Activated CD8-positive, alpha-beta memory T cell treated with anti-CD3 and anti-CD28 coated beads for 36 hours (primary cell): ENCODE results near the gene NCCRP1. TPM values are rescaled to one million over a fixed set of nuclear protein-coding genes. Genes with fewer than 3 reads are reported as not detected.
"Not testable (repeated sequence)": the region's sequence is repeated elsewhere in the genome, so short reads cannot be mapped to it uniquely, and the experiment has no call there.

ENCODE experiments used
- CTCF ChIA-PET: fragments of 350-600 bp; sonication (Branson Sonifier 250); formaldehyde crosslinking; loops from one replicate; lab custom pipeline; 2021; ENCODE audit warnings: antibody characterized with exemption; lab: Charles Lee
- POLR2A ChIA-PET: fragments of 350-600 bp; sonication (Branson Sonifier 250); formaldehyde crosslinking; loops from one replicate; lab custom pipeline; 2021; ENCODE audit warnings: antibody characterized with exemption; lab: Charles Lee
- total RNA-seq, 2 experiments: library from RNA; stranded (reverse); gene quantifications; one replicate each; pipeline ENCODE4 v1.2.3, GENCODE V29; 2021

The NCCRP1 gene
- total RNA-seq, 2 experiments from 2014 or later = not detected

DNA sequence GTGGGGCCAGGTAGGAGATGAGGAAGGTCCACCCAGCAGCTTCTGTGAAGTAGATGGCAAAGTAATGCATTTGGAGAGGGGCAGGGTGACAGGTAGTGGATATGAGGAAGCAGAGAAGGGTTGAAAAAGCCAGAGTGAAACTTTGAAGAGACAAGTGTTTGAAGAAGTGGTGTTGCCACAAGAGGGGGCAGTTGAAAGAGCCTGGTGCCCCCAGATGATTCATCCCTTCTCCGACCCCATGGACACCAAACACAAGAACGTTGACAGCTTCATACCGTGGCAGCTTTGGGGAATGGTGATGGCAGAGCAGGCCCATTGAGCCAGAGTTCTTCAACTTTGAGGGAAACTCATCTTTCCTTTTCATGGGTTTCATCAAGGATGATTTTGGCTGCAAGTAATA lies 28.1 kb downstream of the NCCRP1 start:
- ChIA-PET POLR2A (no interaction called here), CTCF (no interaction called here)

DNA sequence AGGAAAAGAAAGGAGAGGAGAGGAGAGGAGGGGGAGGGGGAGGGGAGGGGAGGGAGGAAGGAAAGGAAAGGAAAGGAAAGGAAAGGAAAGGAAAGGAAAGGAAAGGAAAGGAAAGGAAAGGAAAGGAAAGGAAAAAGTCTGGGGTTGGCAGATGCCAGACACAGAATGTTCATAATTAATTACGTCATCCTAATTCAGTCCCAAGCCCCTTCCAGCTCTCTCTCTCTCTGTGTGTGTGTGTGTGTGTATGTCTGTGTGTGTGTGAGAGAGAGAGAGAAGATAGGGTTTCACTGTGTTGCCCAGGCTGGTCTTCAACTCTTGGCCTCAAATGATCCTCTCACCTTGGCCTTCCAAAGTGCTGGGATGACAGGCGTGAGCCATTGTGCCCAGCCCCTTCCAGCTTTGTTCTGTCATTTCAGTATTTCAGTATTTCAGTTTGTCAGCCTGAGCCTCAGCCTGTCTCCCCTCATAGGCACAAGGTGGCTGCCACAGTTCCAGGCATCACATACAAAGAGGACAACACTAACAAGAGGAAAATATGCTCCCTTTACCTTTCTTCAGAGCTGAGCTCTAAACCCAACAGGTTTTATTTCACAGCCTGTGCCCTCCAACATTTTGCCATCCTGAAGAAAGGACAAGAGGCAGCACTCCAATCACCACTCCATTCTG lies 33.5 kb downstream of the NCCRP1 start:
- POLR2A ChIA-PET = no interaction called here
- CTCF ChIA-PET = no interaction called here

DNA sequence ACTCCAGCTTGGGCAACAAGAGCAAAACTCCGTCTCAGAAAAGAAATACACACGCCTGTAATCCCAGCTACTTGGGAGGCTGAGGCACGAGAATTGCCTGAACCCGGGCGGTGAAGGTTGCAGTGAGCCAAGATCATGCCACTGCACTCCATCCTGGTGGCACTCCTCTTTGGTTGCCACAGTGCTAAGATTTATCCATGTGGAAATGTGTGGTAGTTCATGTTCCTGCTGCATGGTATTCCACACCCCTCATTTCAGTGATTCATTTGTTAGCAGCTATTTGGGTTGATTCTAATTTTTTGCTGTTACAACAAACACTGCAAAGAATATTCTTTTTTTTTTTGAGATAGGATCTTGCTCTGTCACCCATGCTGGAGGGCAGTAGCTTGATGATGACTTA lies 35.9 kb downstream of the NCCRP1 start:
- POLR2A ChIA-PET = no interaction called here
- CTCF ChIA-PET = no interaction called here

DNA sequence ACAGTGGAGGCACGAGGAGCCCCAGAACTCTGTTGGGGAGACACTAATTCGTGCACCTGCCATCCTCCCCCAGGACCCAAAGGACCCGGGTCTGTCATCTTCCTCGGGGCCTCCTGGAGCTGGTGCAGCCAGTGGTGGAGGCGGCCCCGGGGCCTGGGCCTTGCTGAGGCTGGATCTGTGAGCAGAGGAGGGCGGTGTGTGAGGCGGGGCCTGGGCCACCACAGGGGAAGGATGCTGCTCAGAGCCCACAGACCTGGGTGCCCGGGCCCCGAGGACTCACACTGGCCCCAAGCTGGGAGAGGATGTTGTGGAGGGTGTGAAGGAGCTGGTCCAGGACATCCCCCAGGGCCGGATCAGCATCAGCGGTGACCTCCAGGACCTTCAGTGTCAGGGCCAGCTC lies 39.8 kb downstream of the NCCRP1 start:
- ChIA-PET POLR2A (no interaction called here), CTCF (no interaction called here)

DNA sequence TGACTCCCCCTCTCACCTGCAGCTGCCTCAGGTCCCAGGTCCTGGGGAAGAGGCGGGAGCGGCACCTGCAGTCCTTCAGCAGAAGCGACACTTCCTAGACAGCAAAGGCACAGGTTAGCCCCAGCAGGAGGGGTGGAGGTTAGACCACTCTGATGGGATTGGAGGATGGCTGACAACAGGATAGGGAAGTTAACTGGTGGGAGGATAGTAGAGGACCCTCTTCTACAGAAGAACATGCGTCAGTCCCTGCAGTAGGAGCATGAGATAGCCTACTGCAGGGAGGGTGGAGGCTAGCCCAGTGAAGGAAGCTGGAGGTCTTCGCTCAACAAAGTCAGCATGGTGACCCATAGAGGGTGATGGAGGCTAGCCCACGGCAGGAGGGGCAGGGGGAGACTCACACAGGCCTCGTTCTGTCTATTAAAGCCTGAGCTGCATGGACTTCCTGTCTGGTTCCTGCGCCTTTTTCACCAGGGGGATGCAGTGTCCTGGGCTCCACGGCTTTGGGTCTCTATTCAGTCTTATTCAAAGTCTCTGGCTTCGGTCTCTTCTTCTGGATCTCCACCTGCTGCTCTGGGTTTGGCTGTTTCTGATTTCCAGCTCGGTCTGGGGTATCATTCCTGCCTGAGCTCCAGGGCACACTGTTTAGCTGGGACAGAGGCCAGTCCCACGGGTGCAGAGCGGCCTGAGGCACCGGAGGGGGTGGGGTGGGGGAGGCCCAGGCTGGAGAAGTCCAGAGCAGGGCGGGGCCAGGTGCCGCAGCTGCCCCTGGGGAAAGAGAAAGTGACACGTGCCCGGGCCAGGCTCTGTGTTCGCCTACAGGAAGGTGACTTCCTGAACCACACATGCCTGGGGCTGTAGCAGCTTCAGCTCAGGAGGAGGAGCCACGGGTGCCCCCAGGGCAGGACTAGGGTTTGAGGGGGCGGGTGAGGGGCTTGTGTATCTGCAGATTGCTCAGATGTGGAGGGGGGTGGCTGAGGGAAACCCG lies 40.7 kb downstream of the NCCRP1 start:
- ChIA-PET POLR2A (interaction anchor here (0.6 kb wide), 1 partner anchor 85 kb away, joined by 4 read pairs; no protein-coding TSS in a partner anchor), CTCF (interaction anchor here (1.1 kb wide), 1 partner anchor 26 kb away, joined by 3 read pairs; no protein-coding TSS in a partner anchor)

DNA sequence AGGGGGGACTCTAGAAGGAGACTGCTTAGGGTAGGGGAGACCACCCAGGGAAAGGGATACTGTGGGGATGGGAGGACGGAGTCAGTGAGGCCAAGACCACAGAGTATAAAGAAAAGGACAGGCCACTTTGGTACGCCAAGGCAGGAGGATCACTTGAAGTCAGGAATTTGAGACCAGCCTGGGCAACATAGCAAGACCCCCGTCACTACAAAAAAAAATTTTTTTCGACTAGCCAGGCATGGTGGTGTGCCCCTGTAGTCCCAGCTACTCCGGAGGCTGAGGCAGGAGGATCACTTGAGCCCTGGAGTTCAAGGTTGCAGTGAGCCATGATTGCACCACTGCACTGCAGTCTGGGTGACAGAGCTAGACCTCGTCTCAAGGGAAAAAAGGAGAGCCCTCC lies 41.4 kb downstream of the NCCRP1 start:
- POLR2A ChIA-PET = no interaction called here
- CTCF ChIA-PET = no interaction called here

DNA sequence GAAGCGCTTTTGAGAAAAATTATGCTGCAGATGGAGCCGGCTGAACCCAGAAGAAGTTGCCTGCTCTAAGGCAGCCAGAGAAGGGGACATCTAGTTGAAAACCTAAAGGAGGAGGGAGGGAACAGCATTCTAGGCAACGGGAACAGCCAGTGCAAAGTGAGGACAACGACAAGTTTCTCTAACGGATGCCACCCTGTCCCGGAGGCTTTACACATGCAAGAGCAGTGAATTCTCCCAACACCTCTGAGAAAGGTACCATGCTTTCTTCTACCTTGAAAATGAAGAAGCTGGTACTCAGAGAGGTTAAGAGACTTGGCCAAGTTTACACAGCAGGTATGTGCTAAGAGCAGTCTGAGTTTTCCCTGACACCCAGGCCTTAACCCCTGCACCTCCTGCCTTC lies 42.2 kb downstream of the NCCRP1 start:
- ChIA-PET CTCF (interaction anchor here (0.6 kb wide), 1 partner anchor 617 kb away, joined by 3 read pairs; no protein-coding TSS in a partner anchor), POLR2A (no interaction called here)

DNA sequence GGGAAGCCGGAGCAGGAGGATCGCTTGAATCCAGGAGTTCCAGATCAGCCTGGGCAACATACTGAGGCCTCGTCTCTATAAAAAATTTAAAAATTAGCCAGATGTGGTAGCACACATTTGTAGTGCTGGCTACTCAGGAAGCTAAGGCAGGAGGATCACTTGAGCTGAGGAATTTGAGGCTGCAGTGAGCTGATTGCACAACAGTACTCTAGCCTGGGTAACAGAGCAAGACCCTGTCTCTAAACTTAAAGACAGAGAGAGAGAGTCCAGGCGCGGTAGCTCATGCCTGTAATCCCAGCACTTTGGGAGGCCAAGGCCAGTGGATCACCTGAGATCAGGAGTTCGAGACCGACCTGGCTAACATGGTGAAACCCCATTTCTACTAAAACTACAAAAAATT lies 43.7 kb downstream of the NCCRP1 start:
- CTCF ChIA-PET = no interaction called here
- POLR2A ChIA-PET = no interaction called here

DNA sequence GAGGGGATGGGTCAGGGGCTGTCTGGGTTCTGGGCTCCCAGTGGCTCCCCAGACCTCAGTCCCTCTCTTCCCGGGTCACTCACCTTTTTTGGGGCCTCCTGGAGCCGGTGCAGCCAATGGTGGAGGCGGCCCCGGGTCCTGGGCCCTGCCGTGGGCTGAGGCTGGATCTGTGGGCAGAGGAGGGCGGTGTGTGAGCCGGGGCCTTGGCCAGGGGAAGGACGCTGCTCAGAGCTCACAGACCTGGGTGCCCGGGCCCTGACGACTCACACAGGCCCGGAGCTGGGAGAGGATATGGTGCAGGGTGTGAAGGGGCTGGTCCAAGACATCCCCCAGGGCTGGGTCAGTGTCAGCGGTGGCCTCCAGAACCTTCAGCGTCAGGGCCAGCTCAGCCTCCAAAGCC lies 47.0 kb downstream of the NCCRP1 start:
- CTCF ChIA-PET, POLR2A ChIA-PET: not testable (repeated sequence)

DNA sequence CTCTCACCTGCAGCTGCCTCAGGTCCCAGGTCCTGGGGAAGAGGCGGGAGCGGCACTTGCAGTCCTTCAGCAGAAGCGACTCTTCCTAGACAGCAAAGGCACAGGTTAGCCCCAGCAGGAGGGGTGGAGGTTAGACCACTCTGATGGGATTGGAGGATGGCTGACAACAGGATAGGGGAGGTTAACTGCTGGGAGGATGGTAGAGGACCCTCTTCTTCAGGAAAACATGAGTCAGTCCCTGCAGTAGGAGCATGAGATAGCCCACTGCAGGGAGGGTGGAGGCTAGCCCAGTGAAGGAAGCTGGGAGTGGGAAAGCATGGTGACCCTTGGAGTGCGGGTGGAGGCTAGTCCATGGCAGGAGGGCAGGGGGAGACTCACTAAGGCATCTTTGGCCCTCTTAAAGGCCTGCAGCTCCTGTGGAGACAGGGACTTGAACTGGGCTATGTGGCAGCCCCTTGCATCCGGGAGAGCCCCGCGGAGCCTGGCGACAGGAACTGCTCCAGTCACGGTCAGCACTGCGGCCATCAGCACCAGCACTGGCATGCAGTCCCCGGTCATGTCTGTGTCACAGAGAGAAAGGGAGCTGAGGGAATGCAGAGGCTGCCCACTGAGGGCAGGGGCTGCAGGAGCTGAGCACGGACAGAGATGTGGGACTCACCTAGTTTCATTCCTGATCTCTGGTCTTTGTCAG lies 47.8 kb downstream of the NCCRP1 start, which contains the start of gene IFNL3:
IFNL3 (minus strand) TSS at position 597 of the 691 bp plus-strand sequence; CDS start at position 558, 39 bp downstream.
- CTCF ChIA-PET, POLR2A ChIA-PET: not testable (repeated sequence)

DNA sequence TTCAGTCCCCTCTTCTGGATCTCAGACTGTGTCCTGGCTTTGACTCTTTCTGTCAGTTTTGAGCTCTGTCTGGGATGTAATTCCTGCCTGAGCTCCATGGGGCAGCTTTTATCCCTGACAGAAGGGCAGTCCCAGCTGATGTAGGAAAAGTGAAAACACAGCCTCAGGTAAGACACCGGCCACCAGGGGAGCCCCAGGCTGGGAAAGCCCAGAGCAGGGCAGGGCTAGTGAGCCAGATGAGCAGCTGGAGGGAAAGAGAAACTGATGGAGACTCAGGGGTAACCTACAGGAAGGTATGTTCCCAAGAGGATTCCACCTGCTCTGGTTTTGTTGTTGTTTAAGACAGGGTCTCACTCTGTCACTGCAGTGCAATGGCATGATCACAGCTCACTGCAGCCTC lies 48.4 kb downstream of the NCCRP1 start:
- POLR2A ChIA-PET, CTCF ChIA-PET: not testable (repeated sequence)

DNA sequence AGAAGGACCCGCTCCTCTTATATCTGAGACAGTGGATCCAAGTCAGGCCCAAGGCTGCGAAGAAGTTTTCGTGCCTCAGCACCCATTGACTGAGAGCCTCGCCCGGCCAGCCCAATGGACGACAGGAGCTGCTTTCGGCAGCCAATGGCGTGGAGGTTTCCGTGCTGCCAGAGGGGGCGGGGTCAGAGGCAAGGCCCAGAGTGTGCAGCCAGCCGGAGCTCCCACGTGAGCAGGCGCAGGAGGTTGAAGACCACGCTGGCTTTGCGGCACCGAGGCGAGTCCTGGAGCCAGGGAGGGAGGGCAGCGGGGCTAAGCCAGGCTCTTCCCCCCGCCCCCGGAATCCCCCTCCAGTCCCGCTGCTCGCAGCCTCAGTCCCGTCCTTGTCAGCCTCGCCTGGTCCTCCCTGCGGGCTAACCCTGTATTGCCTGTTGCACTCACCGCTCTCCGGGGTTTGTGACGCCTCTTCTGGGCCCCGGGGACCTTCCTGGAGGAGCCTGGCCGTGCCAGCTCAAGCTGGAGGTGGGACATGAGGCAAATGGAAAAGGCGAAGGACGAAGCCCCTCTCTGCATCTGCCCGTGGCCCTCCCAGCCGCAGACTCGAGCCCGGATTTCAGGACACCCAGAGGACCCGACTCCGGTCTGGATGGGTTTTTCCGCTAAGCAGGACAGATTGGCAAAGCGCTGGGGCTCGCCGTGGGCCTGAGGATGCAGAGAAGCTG lies 50.3 kb downstream of the NCCRP1 start:
- POLR2A ChIA-PET = no interaction called here
- CTCF ChIA-PET = interaction anchor here (0.6 kb wide), 1 partner anchor 65 kb away, joined by 3 read pairs; no protein-coding TSS in a partner anchor

DNA sequence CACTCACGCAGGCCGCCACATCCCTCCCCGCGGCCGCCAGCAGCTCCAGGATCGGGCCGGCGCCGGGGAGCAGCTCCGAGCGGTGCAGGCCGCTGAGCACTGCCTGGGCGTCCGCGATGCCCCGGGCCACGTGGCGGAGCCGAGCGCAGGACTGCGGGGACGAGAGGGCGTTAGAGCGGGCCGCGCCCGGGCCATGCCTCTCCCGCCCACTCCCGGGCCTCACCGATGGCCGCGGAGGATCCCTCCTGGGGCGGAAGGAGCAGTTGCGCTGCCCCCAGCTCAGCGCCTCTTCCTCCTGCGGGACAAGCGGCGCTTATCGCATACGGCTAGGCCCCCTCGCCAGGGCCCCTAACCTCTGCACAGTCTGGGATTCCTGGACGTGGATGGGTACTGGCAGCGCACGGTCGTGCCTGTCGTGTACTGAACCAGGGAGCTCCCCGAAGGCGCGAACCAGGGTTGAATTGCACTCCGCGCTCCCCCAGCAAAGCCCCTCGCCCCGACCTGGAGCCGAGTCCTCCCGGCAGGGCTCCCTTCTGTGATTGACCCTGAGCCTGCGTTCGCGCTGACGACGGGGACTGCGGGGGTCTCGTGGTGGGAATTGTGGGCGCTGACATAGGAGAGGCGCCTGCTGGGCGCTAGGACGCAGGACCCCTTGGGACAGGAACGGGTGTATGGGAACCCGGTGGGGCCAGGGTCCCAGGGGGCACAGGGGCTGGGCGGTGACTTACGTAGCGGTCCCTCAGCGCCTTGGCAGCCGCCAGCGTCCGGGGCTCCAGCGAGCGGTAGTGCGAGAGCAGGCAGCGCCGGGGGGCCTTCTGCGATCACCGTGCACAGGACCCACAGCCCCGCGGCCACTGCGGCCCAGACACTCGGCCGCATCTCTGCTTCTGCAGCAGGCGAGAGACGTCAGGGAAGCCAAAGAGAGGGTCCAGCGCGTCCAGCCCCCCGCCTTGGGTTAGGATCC lies 51.2 kb downstream of the NCCRP1 start:
- ChIA-PET POLR2A (no interaction called here), CTCF (interaction anchor here (0.6 kb wide), 1 partner anchor 64 kb away, joined by 3 read pairs; no protein-coding TSS in a partner anchor)

DNA sequence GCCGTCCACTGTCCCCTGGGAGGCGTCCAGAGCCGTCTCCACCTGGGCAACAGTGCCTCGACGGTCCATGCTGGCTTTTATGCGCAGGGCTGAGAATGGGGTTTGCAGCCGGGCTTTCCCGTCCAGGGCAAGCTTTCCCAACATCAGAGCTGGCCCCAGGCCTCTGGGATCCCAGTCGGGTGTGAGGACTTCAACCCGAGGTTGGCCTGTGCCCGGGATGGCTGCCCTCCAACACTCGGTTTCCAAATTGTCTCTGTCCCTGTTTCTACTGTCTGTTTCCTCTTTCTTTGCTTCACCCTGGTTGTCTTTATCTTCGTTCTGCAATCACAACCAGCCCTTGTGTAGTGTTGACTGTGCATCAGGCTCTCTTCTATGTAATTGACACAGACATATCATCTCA lies 52.0 kb downstream of the NCCRP1 start, which contains the start of gene IFNL4:
IFNL4 (minus strand) TSS at position 51 of the 400 bp plus-strand sequence.
- POLR2A ChIA-PET = no interaction called here
- CTCF ChIA-PET = no interaction called here

DNA sequence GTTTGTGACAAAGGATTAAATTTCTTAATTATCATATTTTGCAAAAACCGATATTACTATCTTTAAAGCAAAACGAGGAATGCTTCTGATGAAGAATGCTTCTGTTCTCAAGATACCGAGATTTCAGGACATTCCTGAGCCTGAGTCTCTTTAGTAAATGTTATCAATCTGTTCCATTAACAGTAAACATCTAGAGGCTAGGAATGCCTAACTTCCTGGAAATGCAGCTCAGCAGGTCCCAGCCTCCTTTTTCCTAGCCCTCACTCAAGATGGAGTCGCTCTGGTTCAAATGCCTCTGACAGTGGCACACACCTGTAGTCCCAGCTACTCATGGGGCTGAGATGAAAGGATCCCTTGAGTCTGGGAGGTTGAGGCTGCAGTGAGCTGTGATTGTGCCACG lies 54.3 kb downstream of the NCCRP1 start:
- ChIA-PET POLR2A (no interaction called here), CTCF (no interaction called here)
